Measurements from ENCODE around the gene CLDN7. TPM values are rescaled to one million over a fixed set of nuclear protein-coding genes. Genes with fewer than 3 reads are reported as not detected.

Gene CLDN7
- total RNA-seq, 3 donors from 2014 or later (not counting 1 experiment from before 2014, with no cell fraction given): 0.99 to 1.8 (median 1.7) TPM

GRCh38 chr17:7219812-7220592 is 42.3 kb downstream of the CLDN7 start, which contains the start of the genes ACADVL and DLG4:
Gene ACADVL, plus strand, starts transcription at chr17:7219938. Its CDS starts 47 bp downstream, at chr17:7219985.
Gene DLG4, minus strand, starts transcription at chr17:7219836.
- Mint-ChIP-seq H3K4me3 (peak within 1 kb of the TSS; percentile 98), H3K4me1 (peaks cover 19 to 49% of the 10 kb centered on the region in 2 donors), H3K27me3 (ENCODE audit: low read depth in 2 of 2) (peaks cover 0 to 4% of the 10 kb centered on the region in 2 donors), H3K9me3 (no peaks in the 10 kb centered on the region), H3K27ac (peak within 1 kb of the TSS; percentile 94 to 98), H3K36me3 (no peaks in the 10 kb centered on the region)
- intact Hi-C loops (cut with micrococcal nuclease): loop anchor here (5.0 to 10.0 kb wide), 2 partner anchors 32 to 465 kb away; partner anchors contain the start of genes CTDNEP1, ELP5, TP53 and WRAP53
- H3K9me3 ChIP-seq (ENCODE audit: control insufficient read depth, insufficient read depth, low read length): no peaks in the 10 kb centered on the region
- ATAC-seq: peak; percentile 83 to 88 (median 83)
- peaks cover 39% of the 10 kb centered on the region for H3K4me1 ChIP-seq (ENCODE audit: control insufficient read depth, insufficient read depth, low read length)
- H3K27ac ChIP-seq (ENCODE audit: low read length): peak within 1 kb of the TSS; percentile 65
- peak; percentile 77 to 84 for DNase-seq
- under 1% methylated on average over 63 of the region's 63 CpGs for WGBS (ENCODE audit: insufficient coverage)
- H3K27me3 ChIP-seq (ENCODE audit: control insufficient read depth, insufficient read depth, low read length): no peaks in the 10 kb centered on the region
- peak within 1 kb of the TSS; percentile 77 for H3K4me3 ChIP-seq (ENCODE audit: low read length)
- no peak for TF ChIP-seq CTCF (IDR thresholded peaks at IDR 0.05)
- H3K36me3 ChIP-seq (ENCODE audit: control insufficient read depth, insufficient read depth, low read length): peaks cover 26% of the 10 kb centered on the region

DNA sequence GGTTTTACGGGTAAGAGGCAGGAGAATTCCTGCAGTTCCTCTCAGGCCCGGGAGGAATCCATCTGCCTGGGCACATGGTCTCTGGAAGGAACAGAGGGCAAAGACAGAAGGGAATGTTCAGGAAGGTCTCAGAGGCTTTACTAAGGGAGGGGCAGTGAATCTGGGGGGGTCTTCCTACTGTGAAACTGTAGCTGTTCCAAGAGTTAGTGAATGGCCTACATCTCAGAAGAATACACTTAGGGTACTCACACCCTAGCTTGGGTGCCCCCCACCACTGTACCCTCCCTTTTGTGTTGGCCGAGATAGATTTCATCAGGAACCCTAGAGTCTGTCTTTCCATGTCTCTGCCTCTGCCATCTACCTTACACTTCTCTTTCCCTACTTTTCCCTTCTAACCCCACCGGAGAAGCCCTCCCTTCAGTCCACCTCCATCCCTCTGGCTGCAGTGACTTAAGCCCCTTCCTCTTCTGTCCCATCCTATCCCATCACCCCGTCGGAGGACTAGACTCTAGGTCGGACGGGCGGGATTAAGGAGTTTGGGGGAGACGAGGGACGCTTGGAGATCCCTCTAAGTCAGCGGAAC is 43.0 kb downstream of the CLDN7 start:
- Histone ChIP-seq H3K4me1 (ENCODE audit: control insufficient read depth, insufficient read depth, low read length) (peaks cover 46% of the 10 kb centered on the region), H3K4me3 (ENCODE audit: low read length) (peak overlapping the region; percentile 77), H3K27me3 (ENCODE audit: control insufficient read depth, insufficient read depth, low read length) (no peaks in the 10 kb centered on the region), H3K9me3 (ENCODE audit: control insufficient read depth, insufficient read depth, low read length) (no peaks in the 10 kb centered on the region), H3K27ac (ENCODE audit: low read length) (peak overlapping the region; percentile 65), H3K36me3 (ENCODE audit: control insufficient read depth, insufficient read depth, low read length) (peaks cover 22% of the 10 kb centered on the region)
- WGBS (ENCODE audit: insufficient coverage): 18% methylated on average over 12 of the region's 12 CpGs
- peaks cover 25 to 56% of the 10 kb centered on the region in 2 donors for H3K4me1 Mint-ChIP-seq
- intact Hi-C loops (cut with micrococcal nuclease): loop anchor here (5.0 to 10.0 kb wide), 2 partner anchors 33 to 465 kb away; partner anchors contain the start of genes CTDNEP1, ELP5, TP53 and WRAP53
- peak overlapping the region; percentile 98 for H3K4me3 Mint-ChIP-seq
- peaks cover 0 to 7% of the 10 kb centered on the region in 2 donors for H3K27me3 Mint-ChIP-seq (ENCODE audit: low read depth in 2 of 2)
- DNase-seq: no peak
- H3K36me3 Mint-ChIP-seq: no peaks in the 10 kb centered on the region
- no peak for ATAC-seq
- peak overlapping the region; percentile 94 to 98 for H3K27ac Mint-ChIP-seq
- no peaks in the 10 kb centered on the region for H3K9me3 Mint-ChIP-seq
- no peak for TF ChIP-seq CTCF (IDR thresholded peaks at IDR 0.05)

GRCh38 chr17:7218758-7219157 is 43.5 kb downstream of the CLDN7 start:
- Mint-ChIP-seq H3K36me3 (no peaks in the 10 kb centered on the region), H3K4me1 (peaks cover 30 to 61% of the 10 kb centered on the region in 2 donors), H3K27me3 (ENCODE audit: low read depth in 2 of 2) (peaks cover 0 to 9% of the 10 kb centered on the region in 2 donors), H3K27ac (peak overlapping the region; percentile 94 to 98), H3K4me3 (peak overlapping the region; percentile 98), H3K9me3 (no peaks in the 10 kb centered on the region)
- intact Hi-C loops (cut with micrococcal nuclease): loop anchor here (5.0 to 10.0 kb wide), 2 partner anchors 34 to 466 kb away; partner anchors contain the start of genes CTDNEP1, ELP5, TP53 and WRAP53
- H3K27me3 ChIP-seq (ENCODE audit: control insufficient read depth, insufficient read depth, low read length): no peaks in the 10 kb centered on the region
- peaks cover 51% of the 10 kb centered on the region for H3K4me1 ChIP-seq (ENCODE audit: control insufficient read depth, insufficient read depth, low read length)
- ATAC-seq (no peak), DNase-seq (no peak)
- no peak for TF ChIP-seq CTCF (IDR thresholded peaks at IDR 0.05)
- H3K36me3 ChIP-seq (ENCODE audit: control insufficient read depth, insufficient read depth, low read length): peaks cover 17% of the 10 kb centered on the region
- 80% methylated on average over 6 of the region's 6 CpGs for WGBS (ENCODE audit: insufficient coverage)
- no peak overlapping the region for H3K4me3 ChIP-seq (ENCODE audit: low read length)
- H3K9me3 ChIP-seq (ENCODE audit: control insufficient read depth, insufficient read depth, low read length): no peaks in the 10 kb centered on the region
- peak overlapping the region; percentile 65 for H3K27ac ChIP-seq (ENCODE audit: low read length)

Data from natural killer cell (primary cell).